ENCODE data around the gene NEURL1B.

- TF ChIP-seq CTCF (conservative IDR thresholded peaks at IDR 0.05) = no peak
- no peak for TF ChIP-seq ZFX (IDR thresholded peaks at IDR 0.05)
Observed at GRCh38 chr5:172694061-172694460, 53.0 kb downstream of the NEURL1B start.
